NCI-H526 (cell line): Measurements from ENCODE around the gene PCDHGA6.
"Not testable (repeated sequence)": the region's sequence is repeated elsewhere in the genome, so short reads cannot be mapped to it uniquely, and the experiment has no call there.

Source experiments
- DNase-seq, 2 experiments: peaks; one replicate each; lab custom pipeline; 2025; lab: John Stamatoyannopoulos, UW

The PCDHGA6 gene

DNA sequence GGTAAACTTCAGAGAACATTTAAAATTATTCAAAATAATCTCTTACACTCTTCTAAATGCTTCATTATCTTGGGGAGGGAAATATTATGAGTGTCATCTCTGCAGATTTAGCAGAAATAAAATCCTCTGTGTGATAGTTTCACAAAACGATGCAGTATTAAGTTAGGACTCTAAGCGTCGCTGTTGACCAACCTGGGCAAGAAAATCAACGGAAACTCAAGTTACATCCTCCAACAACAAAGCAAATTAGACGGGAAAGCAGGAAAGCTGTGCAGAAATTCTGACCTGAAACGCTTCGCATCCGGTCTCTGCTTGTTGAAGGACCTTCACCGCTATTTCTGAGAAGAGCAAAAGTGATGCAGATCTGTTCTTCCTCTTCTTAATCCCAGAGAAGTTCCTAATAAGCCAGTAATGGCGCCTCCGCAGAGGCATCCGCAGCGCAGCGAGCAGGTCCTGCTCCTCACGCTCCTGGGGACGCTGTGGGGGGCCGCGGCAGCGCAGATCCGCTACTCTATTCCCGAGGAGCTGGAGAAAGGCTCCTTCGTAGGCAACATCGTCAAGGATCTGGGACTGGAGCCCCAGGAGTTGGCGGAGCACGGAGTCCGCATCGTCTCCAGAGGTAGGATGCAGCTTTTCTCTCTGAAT is at the start of gene PCDHGA6:
Gene PCDHGA6 (plus strand): TSS at position 219 of the 645 bp plus-strand sequence. CDS start 193 bp downstream, at position 412.
- no peak for DNase-seq

DNA sequence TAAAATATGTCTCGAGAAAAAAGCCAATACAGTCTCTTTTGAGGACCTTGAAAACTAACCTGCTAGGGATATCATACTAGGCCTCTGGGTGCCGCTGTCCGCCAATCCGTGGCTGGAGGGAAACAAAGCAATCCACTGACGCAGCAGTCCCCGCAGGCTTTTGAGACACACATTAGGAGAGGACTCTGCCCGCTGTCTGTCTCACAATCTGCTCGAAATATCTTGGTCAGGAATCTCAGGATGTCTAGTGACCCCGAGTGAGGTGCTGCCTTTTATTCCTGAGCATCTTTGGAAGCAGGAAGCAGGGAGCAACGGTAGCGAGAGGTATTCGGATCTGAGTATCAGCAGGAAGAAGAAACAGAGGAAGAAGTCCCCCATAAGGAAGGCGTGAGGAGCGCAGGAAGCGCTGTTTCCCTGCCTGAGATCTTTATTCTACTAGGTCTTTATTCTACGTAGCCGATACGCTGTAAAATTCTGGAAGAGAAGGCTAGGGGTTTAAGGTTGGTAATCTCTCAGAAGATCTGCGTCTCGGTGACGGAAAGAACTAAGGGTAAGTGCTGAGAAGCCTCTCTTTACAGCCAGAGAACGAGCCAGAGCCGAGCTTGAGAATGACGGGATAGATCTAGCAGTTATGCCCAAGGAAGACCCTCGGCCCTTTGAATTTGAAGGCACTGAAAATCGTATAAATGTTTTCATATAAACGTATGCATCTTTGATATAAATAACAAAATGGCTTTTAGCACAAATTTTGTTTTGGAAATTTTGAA is 47.4 kb upstream of the PCDHGA6 start:
- DNase-seq, result peak; percentile 13 to 76

DNA sequence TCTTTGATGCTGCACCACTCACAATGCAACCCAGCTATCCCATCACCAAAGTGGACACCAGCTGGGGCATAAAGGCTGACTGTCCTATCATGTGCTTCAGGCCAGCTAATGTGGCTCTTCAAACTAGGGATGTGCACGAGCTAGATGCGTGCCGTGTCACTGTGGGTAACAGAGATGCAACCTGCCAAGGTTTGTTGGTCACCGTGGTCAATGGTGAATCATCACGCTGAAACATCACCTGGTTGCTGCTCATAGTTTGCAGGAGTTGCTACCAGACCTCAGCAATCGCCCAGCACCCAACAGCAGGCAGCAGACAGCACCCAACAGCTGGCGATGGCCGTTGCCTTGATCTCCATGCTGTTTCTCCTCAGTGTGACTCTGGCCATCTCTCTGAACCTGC is 45.5 kb upstream of the PCDHGA6 start:
- DNase-seq, result no peak

DNA sequence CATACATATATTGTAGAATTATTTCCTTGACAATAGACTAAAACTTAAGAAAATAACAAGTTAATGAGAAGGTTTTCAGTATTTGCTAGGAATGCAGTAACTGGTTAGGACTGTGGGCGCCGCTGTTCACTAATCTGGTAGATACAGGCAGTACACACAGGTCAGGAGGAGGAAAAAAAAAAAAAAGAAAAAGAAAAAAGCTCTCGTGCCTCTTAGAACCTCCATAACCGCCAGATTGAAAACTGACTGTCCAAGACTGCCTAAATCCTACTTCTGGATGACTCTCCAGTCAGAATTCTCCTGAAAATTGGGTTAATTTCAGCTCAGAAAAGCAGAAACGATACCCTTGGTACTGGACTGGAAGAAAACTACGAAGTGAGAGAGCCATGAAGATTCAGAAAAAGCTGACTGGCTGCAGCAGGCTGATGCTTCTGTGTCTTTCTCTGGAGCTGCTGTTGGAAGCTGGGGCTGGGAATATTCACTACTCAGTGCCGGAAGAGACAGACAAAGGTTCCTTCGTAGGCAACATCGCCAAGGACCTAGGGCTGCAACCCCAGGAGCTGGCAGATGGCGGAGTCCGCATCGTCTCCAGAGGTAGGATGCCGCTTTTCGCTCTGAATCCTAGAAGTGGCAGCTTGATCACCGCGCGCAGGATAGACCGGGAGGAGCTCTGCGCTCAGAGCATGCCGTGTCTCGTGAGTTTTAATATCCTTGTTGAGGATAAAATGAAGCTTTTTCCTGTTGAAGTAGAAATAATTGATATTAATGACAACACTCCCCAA is 43.2 kb upstream of the PCDHGA6 start, which contains the start of gene PCDHGA1:
Gene PCDHGA1 (plus strand): TSS at position 216 of the 782 bp plus-strand sequence.
- DNase-seq, result peak; percentile 34 to 79

DNA sequence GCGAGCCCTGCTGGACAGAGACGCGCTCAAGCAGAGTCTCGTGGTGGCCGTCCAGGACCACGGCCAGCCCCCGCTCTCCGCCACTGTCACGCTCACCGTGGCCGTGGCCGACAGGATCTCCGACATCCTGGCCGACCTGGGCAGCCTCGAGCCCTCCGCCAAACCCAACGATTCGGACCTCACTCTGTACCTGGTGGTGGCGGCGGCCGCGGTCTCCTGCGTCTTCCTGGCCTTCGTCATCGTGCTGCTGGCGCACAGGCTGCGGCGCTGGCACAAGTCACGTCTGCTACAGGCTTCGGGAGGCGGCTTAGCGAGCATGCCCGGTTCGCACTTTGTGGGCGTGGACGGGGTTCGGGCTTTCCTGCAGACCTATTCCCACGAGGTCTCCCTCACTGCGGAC is 41.1 kb upstream of the PCDHGA6 start:
- DNase-seq, result not testable (repeated sequence)

DNA sequence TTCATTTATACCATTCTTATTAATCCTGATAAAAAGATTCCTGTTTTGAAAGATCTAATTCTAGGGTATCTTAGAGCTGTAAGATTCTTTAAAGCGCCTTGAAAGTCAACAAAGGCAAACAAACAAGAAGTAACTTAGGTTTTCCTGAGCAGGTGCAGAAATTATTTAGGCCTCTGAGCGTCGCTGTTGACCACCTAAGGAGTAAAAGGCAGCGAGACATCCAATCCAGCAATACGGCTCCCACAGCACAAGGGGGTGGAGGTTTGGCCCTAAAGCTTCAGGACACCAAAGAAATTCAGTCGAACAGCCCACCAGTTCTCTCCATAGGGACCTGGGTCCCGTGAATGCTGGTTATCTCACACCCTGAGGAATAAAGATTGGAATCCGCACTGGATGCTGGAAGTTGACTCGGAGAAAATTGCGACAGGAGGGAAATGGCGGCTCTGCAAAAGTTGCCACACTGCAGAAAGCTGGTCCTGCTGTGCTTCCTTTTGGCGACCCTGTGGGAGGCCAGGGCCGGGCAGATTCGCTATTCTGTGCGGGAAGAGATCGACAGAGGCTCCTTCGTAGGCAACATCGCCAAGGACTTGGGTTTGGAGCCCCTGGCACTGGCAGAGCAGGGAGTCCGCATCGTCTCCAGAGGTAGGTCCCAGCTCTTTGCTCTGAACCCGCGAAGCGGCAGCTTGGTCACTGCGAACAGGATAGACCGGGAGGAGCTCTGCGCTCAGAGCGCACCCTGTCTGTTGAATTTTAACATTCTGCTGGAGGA is 35.0 kb upstream of the PCDHGA6 start, which contains the start of gene PCDHGA2:
Gene PCDHGA2 (plus strand): TSS at position 223 of the 769 bp plus-strand sequence.
- peak; percentile 11 to 42 for DNase-seq

DNA sequence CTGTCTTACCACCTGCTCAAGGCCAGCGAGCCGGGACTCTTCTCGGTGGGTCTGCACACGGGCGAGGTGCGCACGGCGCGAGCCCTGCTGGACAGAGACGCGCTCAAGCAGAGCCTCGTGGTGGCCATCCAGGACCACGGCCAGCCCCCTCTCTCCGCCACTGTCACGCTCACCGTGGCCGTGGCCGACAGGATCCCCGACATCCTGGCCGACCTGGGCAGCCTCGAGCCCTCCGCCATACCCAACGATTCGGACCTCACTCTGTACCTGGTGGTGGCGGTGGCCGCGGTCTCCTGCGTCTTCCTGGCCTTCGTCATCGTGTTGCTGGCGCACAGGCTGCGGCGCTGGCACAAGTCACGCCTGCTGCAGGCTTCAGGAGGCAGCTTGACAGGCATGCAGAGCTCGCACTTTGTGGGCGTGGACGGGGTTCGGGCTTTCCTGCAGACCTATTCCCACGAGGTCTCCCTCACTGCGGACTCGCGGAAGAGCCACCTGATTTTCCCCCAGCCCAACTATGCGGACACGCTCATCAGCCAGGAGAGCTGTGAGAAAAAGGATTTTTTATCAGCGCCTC is 32.8 kb upstream of the PCDHGA6 start:
- DNase-seq, result not testable (repeated sequence)

DNA sequence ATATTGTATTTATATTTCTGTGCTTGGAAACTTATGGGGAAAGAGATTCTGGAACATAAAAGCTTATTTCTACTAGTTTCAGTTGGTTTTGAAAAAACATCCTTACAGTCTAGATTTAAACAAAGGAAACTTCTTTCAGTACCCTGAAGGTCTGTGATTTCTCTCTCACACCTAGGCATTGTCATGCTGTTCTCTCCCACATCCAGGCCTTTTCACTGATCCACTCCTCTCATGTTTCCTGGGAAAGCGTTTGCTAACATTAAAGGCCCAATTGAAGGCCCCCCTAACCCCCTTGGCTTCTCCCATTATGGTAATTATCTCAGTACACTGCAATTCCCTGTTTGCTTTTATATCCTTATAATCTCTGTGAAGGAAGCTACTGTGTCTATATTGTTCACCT is 30.9 kb upstream of the PCDHGA6 start:
- no peak for DNase-seq

DNA sequence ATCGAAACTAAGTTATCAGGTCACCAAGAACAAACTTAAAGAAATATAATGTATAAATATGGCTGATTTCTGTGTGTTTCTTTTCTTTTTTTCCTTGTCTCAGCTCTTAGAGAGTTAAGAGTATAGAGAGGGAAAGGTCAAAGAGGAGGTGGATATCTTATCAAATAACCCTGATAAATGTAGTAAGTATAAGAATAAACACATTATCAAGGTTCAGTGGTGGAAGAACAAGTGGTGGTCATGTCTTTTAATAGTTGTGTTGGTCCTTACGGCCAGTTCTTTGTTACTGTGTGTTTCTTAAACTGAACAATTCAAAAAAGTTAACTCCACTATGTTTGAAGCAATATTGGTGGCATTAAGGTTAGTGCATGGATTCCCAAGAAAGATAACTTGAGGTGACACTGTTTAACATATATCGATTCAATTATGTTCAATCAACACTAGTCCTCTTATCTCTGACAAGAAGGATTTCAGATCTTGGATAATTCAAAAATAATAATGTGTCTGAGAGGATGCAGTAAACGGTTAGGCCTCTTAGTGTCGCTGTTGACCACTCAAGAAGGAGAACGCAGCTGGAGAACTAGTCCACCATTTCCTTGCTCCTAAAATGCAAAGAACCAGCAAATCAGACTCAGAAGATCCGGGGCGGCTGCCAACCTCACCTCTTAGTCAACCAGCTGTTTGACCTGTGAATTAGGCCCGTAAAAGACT is 30.3 kb upstream of the PCDHGA6 start, which contains the start of gene PCDHGA3:
Gene PCDHGA3 (plus strand): TSS at position 588 of the 711 bp plus-strand sequence. CDS start 205 bp downstream, outside the sequence.
- DNase-seq, result peak in 1 of 2 experiments; percentile 15

DNA sequence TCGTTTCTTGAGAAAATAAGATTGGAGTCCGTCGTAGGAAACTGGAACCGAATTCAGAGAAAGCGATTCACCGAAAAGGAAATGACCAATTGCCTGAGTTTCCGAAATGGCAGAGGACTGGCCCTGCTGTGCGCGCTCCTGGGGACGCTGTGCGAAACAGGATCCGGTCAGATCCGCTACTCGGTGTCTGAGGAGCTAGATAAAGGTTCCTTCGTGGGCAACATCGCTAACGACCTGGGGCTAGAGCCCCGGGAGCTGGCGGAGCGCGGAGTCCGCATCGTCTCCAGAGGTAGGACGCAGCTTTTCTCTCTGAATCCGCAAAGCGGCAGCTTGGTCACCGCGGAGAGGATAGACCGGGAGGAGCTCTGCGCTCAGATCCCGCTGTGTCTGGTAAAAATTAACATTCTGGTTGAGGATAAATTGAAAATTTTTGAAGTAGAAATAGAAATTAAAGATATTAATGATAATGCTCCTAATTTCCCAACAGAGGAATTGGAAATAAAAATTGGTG is 29.7 kb upstream of the PCDHGA6 start:
- no peak for DNase-seq

DNA sequence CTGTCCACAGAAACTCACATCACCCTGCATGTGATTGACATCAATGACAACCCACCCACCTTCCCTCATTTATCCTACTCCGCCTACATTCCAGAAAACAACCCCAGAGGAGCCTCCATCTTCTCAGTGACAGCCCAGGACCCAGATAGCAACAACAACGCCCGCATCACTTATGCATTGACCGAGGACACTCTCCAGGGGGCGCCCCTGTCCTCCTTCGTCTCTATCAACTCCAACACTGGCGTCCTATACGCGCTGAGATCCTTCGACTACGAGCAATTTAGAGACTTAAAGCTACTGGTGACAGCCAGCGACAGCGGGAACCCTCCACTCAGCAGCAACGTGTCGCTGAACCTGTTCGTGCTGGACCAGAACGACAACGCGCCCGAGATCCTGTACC is 28.4 kb upstream of the PCDHGA6 start:
- DNase-seq, result no peak

DNA sequence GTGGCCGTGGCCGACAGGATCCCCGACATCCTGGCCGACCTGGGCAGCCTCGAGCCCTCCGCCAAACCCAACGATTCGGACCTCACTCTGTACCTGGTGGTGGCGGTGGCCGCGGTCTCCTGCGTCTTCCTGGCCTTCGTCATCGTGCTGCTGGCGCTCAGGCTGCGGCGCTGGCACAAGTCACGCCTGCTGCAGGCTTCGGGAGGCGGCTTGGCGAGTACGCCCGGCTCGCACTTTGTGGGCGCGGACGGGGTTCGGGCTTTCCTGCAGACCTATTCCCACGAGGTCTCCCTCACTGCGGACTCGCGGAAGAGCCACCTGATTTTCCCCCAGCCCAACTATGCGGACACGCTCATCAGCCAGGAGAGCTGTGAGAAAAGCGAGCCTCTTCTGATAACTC is 27.7 kb upstream of the PCDHGA6 start:
- not testable (repeated sequence) for DNase-seq

DNA sequence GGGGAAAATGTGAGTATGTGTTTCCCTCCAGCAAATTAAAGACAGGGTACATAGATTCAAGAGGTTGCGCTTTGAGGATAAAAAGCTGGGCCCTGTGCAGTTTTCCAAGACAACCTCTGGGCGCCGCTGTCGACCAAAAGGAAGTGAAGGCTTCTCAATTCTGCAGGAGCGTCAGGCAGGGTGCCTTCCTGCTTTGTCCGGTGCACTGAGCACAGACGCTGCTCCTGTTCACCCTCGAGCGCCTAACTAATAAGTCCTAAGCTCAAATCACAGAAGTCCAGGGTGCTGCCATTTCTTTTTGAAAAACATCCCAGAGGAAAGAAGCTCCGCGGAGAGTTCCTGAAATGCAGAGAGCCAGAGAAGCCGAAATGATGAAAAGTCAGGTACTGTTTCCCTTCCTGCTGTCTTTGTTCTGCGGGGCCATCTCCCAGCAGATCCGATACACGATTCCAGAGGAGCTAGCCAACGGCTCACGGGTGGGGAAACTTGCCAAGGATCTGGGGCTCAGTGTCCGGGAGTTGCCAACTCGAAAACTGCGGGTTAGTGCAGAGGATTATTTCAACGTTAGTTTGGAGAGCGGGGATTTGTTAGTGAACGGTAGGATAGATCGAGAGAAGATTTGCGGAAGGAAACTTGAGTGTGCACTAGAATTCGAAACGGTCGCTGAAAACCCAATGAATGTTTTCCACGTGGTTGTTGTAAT is 23.6 kb upstream of the PCDHGA6 start, which contains the start of gene PCDHGB1:
Gene PCDHGB1 (plus strand): TSS at position 183 of the 703 bp plus-strand sequence. CDS start 162 bp downstream, at position 345.
- peak; percentile 62 to 74 for DNase-seq

DNA sequence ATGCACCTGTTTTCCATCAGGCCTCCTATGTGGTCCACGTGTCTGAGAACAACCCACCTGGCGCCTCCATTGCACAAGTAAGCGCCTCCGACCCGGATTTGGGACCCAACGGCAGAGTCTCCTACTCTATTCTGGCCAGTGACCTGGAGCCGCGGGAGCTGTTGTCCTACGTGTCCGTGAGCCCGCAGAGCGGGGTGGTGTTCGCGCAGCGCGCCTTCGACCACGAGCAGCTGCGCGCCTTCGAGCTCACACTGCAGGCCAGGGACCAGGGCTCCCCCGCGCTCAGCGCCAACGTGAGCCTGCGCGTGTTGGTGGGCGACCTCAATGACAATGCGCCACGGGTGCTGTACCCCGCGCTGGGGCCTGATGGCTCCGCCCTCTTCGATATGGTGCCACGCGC is 22.1 kb upstream of the PCDHGA6 start:
- DNase-seq, result no peak

DNA sequence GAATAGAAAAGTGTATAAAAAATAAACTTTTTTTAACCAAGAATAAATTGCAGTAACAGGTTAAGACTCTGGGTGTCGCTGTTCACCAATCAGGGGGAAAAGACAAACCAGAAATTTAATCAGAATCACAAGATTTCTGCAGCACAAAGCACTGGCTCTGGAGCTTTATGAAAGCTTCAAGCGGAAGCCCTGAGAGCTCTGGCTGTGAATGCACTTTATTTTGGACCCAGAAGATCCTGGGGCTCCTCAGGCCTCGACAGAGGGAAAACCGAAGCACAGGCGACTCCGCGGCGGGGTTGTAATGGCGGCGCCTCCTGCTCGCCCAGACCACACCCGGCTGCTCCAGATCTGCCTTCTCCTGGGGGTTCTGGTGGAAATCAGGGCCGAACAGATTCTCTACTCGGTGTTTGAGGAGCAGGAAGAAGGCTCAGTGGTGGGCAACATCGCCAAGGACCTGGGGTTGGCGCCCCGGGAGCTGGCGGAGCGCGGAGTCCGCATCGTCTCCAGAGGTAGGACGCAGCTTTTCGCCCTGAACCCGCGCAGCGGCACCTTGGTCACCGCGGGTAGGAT is 18.7 kb upstream of the PCDHGA6 start, which contains the start of gene PCDHGA4:
Gene PCDHGA4 (plus strand): TSS at position 122 of the 570 bp plus-strand sequence. CDS start 87 bp downstream, at position 209.
- no peak for DNase-seq

DNA sequence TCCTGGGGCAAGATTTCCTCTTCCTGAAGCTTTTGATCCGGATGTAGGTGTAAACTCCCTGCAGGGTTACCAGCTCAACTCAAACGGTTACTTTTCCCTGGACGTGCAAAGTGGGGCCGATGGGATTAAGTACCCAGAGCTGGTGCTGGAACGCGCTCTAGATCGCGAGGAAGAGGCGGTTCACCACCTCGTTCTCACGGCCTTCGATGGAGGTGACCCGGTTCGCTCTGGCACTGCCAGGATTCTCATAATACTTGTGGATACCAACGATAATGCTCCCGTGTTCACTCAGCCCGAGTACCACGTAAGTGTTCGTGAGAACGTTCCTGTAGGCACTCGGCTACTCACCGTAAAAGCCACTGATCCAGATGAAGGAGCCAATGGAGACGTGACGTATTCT is 18.1 kb upstream of the PCDHGA6 start:
- DNase-seq, result no peak

DNA sequence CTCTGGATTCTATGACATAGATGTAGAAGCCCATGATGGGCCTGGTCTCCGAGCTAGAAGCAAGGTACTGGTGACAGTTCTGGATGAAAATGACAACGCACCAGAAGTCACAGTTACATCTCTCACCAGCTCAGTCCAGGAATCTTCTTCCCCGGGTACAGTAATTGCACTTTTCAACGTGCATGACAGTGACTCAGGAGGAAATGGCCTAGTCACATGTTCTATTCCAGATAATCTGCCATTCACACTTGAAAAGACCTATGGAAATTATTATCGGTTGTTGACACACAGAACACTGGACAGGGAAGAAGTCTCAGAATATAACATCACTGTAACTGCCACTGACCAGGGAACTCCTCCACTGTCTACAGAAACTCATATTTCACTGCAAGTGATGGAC is 17.6 kb upstream of the PCDHGA6 start:
- DNase-seq, result no peak

DNA sequence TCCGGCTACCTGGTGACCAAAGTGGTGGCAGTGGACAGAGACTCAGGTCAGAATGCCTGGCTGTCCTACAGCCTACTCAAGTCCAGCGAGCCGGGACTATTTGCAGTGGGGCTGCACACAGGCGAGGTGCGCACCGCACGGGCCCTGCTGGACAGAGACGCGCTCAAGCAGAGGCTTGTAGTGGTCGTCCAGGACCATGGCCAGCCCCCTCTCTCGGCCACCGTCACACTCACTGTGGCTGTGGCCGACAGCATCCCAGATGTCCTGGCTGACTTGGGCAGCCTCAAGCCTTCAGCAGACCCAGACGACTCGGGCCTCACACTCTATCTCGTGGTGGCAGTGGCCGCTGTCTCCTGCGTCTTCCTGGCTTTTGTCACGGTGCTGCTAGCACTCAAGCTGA is 16.7 kb upstream of the PCDHGA6 start:
- no peak for DNase-seq
